Measurements from ENCODE around the gene NPTN. TPM values are rescaled to one million over a fixed set of nuclear protein-coding genes. Genes with fewer than 3 reads are reported as not detected.

The NPTN gene
- total and polyA plus RNA-seq, 2 experiments from 2014 or later, result 56.3 to 113 TPM

DNA sequence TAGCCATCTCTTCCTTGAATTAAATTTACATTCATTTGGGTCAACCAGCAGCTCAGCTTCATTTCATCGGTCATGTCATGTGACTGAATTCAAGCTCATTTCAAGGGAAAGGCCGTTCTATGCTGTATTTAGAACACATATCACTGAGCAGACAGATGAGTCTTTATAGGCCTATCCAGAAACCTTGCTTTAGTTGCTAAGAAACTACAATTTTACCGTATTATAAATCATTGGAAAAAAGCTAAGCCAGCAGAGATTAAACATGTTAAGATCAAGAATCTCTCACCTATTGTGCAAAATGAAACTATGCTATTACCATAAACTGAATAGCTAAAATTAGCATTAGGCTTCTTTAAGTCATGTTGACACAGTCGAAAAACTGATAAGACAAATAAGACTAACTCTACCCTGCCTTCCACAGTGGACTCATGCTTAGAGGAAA is 2.2 kb downstream of the NPTN start:
- peaks cover 68% of the 10 kb centered on the region for H3K79me2 ChIP-seq (replicated peaks; ENCODE audit: insufficient read depth)
- no peak for DNase-seq (ENCODE audit: low spot score)
- H3F3A ChIP-seq (replicated peaks; ENCODE audit: low read depth), result no peaks in the 10 kb centered on the region
- no peak for TF ChIP-seq NANOG (IDR thresholded peaks at IDR 0.05; ENCODE audit: borderline replicate concordance)
- TF ChIP-seq, protein P1, sequence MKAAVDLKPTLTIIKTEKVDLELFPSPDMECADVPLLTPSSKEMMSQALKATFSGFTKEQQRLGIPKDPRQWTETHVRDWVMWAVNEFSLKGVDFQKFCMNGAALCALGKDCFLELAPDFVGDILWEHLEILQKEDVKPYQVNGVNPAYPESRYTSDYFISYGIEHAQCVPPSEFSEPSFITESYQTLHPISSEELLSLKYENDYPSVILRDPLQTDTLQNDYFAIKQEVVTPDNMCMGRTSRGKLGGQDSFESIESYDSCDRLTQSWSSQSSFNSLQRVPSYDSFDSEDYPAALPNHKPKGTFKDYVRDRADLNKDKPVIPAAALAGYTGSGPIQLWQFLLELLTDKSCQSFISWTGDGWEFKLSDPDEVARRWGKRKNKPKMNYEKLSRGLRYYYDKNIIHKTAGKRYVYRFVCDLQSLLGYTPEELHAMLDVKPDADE (IDR thresholded peaks at IDR 0.05), result no peak
- H3K4me1 ChIP-seq (ENCODE audit: insufficient read depth), result peaks cover 47% of the 10 kb centered on the region
- peak overlapping the region; percentile 13; the same call in 1 of the 2 replicates for H3K27ac Mint-ChIP-seq
- H3K36me3 Mint-ChIP-seq (ENCODE audit: low read depth), result no peaks in the 10 kb centered on the region
- H3K27me3 Mint-ChIP-seq (ENCODE audit: insufficient read depth, low read depth, poor library complexity), result no peaks in the 10 kb centered on the region
- H3K4me3 Mint-ChIP-seq, result peak overlapping the region; percentile 79
- H3K4me3 ChIP-seq, result peak overlapping the region; percentile 72
- H3K27ac ChIP-seq (ENCODE audit: low read depth), result no peak overlapping the region
- H3K4me1 Mint-ChIP-seq, result peaks cover 54% of the 10 kb centered on the region
- peaks cover 25% of the 10 kb centered on the region for H4K20me1 ChIP-seq (replicated peaks; ENCODE audit: insufficient read depth)
- no peaks in the 10 kb centered on the region for H3K9me2 ChIP-seq (ENCODE audit: insufficient read depth)
- no peaks in the 10 kb centered on the region for H3K9me3 Mint-ChIP-seq
- peak overlapping the region; percentile 82 for H3K4me2 ChIP-seq
- no peak overlapping the region for H2AFZ ChIP-seq
- H3K36me3 ChIP-seq (ENCODE audit: insufficient read depth), result no peaks in the 10 kb centered on the region
- no peak for ATAC-seq
- H3K27me3 ChIP-seq (ENCODE audit: insufficient read depth), result no peaks in the 10 kb centered on the region

DNA sequence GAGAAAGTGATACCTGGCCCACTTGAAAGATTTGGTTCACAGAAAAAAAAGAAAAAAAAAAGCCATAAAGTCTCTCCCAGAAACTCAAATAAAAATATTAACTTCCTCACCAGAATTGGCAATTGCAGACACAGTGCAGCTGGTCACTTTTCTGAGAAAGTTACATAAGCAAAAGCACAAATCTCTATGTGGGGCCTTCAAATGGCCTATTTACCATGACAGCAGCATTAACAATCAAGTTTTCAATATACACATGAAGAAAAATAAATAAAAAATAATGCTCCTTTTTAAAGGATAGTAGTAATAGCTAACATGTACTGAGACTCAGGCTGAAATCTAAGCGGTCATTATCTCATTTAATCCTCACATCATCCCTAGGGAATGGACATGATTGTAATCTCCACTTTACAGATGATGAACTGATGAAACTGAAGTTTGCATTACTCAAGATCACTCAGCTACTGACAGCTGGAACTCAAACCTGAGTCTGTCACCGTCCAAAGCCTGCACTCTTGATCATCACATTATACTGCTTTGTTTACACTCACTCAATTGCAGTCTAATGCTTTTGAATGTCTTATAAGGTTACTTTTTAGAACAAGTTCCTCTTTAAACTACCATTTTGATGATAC is 3.3 kb downstream of the NPTN start:
- no peaks in the 10 kb centered on the region for H3K9me3 Mint-ChIP-seq
- Histone ChIP-seq H3K9me2 (ENCODE audit: insufficient read depth) (no peaks in the 10 kb centered on the region), H4K20me1 (replicated peaks; ENCODE audit: insufficient read depth) (peaks cover 25% of the 10 kb centered on the region), H3K79me2 (replicated peaks; ENCODE audit: insufficient read depth) (peaks cover 78% of the 10 kb centered on the region), H3F3A (replicated peaks; ENCODE audit: low read depth) (no peaks in the 10 kb centered on the region), H3K4me1 (ENCODE audit: insufficient read depth) (peaks cover 52% of the 10 kb centered on the region), H3K27ac (ENCODE audit: low read depth) (peak overlapping the region; percentile 11; the same call in 1 of the 2 replicates), H3K27me3 (ENCODE audit: insufficient read depth) (no peaks in the 10 kb centered on the region), H3K4me2 (peak overlapping the region; percentile 82), H2AFZ (no peak overlapping the region), H3K36me3 (ENCODE audit: insufficient read depth) (no peaks in the 10 kb centered on the region), H3K4me3 (peak overlapping the region; percentile 72; the same call in 1 of the 2 replicates)
- no peaks in the 10 kb centered on the region for H3K36me3 Mint-ChIP-seq (ENCODE audit: low read depth)
- ATAC-seq (no peak), DNase-seq (ENCODE audit: low spot score) (no peak)
- peak overlapping the region; percentile 26; the same call in 1 of the 2 replicates for H3K27ac Mint-ChIP-seq
- peak overlapping the region; percentile 25; the same call in 1 of the 3 replicates for H3K4me3 Mint-ChIP-seq
- H3K27me3 Mint-ChIP-seq (ENCODE audit: insufficient read depth, low read depth, poor library complexity), result peaks cover 2% of the 10 kb centered on the region
- H3K4me1 Mint-ChIP-seq, result peaks cover 56% of the 10 kb centered on the region
- TF ChIP-seq ZNF331 (CRISPR knock-in tag; IDR thresholded peaks at IDR 0.05; ENCODE audit: low read depth) (no peak), EZH2phosphoT487 (IDR thresholded peaks at IDR 0.05; ENCODE audit: unreplicated experiment) (no peak), REST (IDR thresholded peaks at IDR 0.05; ENCODE audit: unreplicated experiment) (no peak), CREB1 (CRISPR knock-in tag; IDR thresholded peaks at IDR 0.05; ENCODE audit: low read depth) (no peak), ZNF114 (CRISPR knock-in tag; IDR thresholded peaks at IDR 0.05) (no peak)
- TF ChIP-seq, protein P2, sequence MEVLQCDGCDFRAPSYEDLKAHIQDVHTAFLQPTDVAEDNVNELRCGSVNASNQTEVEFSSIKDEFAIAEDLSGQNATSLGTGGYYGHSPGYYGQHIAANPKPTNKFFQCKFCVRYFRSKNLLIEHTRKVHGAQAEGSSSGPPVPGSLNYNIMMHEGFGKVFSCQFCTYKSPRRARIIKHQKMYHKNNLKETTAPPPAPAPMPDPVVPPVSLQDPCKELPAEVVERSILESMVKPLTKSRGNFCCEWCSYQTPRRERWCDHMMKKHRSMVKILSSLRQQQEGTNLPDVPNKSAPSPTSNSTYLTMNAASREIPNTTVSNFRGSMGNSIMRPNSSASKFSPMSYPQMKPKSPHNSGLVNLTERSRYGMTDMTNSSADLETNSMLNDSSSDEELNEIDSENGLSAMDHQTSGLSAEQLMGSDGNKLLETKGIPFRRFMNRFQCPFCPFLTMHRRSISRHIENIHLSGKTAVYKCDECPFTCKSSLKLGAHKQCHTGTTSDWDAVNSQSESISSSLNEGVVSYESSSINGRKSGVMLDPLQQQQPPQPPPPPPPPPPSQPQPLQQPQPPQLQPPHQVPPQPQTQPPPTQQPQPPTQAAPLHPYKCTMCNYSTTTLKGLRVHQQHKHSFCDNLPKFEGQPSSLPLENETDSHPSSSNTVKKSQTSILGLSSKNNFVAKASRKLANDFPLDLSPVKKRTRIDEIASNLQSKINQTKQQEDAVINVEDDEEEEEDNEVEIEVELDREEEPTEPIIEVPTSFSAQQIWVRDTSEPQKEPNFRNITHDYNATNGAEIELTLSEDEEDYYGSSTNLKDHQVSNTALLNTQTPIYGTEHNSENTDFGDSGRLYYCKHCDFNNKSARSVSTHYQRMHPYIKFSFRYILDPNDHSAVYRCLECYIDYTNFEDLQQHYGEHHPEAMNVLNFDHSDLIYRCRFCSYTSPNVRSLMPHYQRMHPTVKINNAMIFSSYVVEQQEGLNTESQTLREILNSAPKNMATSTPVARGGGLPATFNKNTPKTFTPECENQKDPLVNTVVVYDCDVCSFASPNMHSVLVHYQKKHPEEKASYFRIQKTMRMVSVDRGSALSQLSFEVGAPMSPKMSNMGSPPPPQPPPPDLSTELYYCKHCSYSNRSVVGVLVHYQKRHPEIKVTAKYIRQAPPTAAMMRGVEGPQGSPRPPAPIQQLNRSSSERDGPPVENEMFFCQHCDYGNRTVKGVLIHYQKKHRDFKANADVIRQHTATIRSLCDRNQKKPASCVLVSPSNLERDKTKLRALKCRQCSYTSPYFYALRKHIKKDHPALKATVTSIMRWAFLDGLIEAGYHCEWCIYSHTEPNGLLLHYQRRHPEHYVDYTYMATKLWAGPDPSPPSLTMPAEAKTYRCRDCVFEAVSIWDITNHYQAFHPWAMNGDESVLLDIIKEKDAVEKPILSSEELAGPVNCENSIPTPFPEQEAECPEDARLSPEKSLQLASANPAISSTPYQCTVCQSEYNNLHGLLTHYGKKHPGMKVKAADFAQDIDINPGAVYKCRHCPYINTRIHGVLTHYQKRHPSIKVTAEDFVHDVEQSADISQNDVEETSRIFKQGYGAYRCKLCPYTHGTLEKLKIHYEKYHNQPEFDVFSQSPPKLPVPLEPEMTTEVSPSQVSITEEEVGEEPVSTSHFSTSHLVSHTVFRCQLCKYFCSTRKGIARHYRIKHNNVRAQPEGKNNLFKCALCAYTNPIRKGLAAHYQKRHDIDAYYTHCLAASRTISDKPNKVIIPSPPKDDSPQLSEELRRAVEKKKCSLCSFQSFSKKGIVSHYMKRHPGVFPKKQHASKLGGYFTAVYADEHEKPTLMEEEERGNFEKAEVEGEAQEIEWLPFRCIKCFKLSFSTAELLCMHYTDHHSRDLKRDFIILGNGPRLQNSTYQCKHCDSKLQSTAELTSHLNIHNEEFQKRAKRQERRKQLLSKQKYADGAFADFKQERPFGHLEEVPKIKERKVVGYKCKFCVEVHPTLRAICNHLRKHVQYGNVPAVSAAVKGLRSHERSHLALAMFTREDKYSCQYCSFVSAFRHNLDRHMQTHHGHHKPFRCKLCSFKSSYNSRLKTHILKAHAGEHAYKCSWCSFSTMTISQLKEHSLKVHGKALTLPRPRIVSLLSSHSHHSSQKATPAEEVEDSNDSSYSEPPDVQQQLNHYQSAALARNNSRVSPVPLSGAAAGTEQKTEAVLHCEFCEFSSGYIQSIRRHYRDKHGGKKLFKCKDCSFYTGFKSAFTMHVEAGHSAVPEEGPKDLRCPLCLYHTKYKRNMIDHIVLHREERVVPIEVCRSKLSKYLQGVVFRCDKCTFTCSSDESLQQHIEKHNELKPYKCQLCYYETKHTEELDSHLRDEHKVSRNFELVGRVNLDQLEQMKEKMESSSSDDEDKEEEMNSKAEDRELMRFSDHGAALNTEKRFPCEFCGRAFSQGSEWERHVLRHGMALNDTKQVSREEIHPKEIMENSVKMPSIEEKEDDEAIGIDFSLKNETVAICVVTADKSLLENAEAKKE (CRISPR knock-in tag; IDR thresholded peaks at IDR 0.05), result no peak
- TF ChIP-seq, protein P1 (IDR thresholded peaks at IDR 0.05), result no peak

Data from GM23338 (cell line).